ENCODE measurements around the gene ISCU.

- TF ChIP-seq, protein P1, sequence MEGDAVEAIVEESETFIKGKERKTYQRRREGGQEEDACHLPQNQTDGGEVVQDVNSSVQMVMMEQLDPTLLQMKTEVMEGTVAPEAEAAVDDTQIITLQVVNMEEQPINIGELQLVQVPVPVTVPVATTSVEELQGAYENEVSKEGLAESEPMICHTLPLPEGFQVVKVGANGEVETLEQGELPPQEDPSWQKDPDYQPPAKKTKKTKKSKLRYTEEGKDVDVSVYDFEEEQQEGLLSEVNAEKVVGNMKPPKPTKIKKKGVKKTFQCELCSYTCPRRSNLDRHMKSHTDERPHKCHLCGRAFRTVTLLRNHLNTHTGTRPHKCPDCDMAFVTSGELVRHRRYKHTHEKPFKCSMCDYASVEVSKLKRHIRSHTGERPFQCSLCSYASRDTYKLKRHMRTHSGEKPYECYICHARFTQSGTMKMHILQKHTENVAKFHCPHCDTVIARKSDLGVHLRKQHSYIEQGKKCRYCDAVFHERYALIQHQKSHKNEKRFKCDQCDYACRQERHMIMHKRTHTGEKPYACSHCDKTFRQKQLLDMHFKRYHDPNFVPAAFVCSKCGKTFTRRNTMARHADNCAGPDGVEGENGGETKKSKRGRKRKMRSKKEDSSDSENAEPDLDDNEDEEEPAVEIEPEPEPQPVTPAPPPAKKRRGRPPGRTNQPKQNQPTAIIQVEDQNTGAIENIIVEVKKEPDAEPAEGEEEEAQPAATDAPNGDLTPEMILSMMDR (IDR thresholded peaks at IDR 0.05), result no peak
- TF ChIP-seq EZH2phosphoT487 (IDR thresholded peaks at IDR 0.05) (no peak), EZH2 (IDR thresholded peaks at IDR 0.05) (no peak)
Observed at GRCh38 chr12:108616359-108616758, 54.0 kb downstream of the ISCU start.

Data from neural progenitor cell (in vitro differentiated cells).